Smooth muscle cell (in vitro differentiated cells): ENCODE measurements around the gene RDH11. TPM values are rescaled to one million over a fixed set of nuclear protein-coding genes. Genes with fewer than 3 reads are reported as not detected.
A peak's percentile ranks its signal among the peaks of the same experiment; 100 is the strongest.
"Not testable (repeated sequence)": the region's sequence is repeated elsewhere in the genome, so short reads cannot be mapped to it uniquely, and the experiment has no call there.

ENCODE experiments used
- DNase-seq: peaks from one replicate; lab custom pipeline; 2025; ENCODE audit not compliant: unreplicated experiment; lab: John Stamatoyannopoulos, UW
- H2AFZ ChIP-seq: fragments of 200-600 bp; sonication (generic); 2 replicates; pipeline ENCODE4 v1.6.0; 2016; ENCODE audit warnings: antibody characterized with exemption, low read depth, mild to moderate bottlenecking
- H3F3A ChIP-seq: fragments of 200-600 bp; sonication (generic); 2 replicates; pipeline ENCODE4 v1.6.0; 2017; ENCODE audit warnings: antibody characterized with exemption, low read depth
- H3K27ac ChIP-seq: fragments of 200-600 bp; sonication (generic); 2 replicates; pipeline ENCODE4 v1.5.1; 2016; ENCODE audit warnings: low read depth, mild to moderate bottlenecking
- H3K27me3 ChIP-seq: fragments of 200-600 bp; sonication (generic); 2 replicates; pipeline ENCODE4 v1.6.1; 2016; ENCODE audit warnings: low read depth, mild to moderate bottlenecking
- H3K36me3 ChIP-seq: fragments of 200-600 bp; sonication (generic); 2 replicates; pipeline ENCODE4 v1.5.1; 2016; ENCODE audit warnings: low read depth
- H3K4me1 ChIP-seq: fragments of 200-600 bp; sonication (generic); 2 replicates; pipeline ENCODE4 v1.5.1; 2016; ENCODE audit warnings: low read depth
- H3K4me2 ChIP-seq: fragments of 200-600 bp; sonication (generic); 2 replicates; pipeline ENCODE4 v1.6.0; 2016; ENCODE audit warnings: mild to moderate bottlenecking
- H3K4me3 ChIP-seq: fragments of 200-600 bp; sonication (generic); 2 replicates; pipeline ENCODE4 v1.5.1; 2016; ENCODE audit warnings: mild to moderate bottlenecking
- H3K79me2 ChIP-seq: fragments of 200-600 bp; sonication (generic); 2 replicates; pipeline ENCODE4 v1.6.0; 2016; ENCODE audit warnings: low read depth, mild to moderate bottlenecking
- H3K9ac ChIP-seq: fragments of 200-600 bp; sonication (generic); 2 replicates; pipeline ENCODE4 v1.6.0; 2016; ENCODE audit warnings: low read depth
- H3K9me3 ChIP-seq: fragments of 200-600 bp; sonication (generic); replicated peaks from 2 replicates; pipeline ENCODE4 v1.5.1; 2016; ENCODE audit warnings: low read depth
- H4K20me1 ChIP-seq: fragments of 200-600 bp; sonication (generic); 2 replicates; pipeline ENCODE4 v1.6.0; 2016; ENCODE audit warnings: low read depth
- WGBS: methylation state at CpG from one replicate; pipeline ENCODE4 v1.1.7; 2016; ENCODE audit warnings: low lambda C conversion rate; 5-methylcytosine and 5-hydroxymethylcytosine counted together
- polyA plus RNA-seq: library from polyadenylated mRNA; unstranded; fragments of >200 nt; fragmentation: Nextera tagmentation; extraction: Ambion mirVana; gene quantifications from 2 replicates; pipeline ENCODE4 v1.2.1, GENCODE V29; 2016
- total RNA-seq: library from RNA; depleted of rRNA; stranded (reverse); fragments of >200 nt; gene quantifications from 2 replicates; pipeline ENCODE4 v1.2.3, GENCODE V29; 2014
- TF ChIP-seq, protein P1 (sequence below): fragments of 200-600 bp; sonication (generic); IDR thresholded peaks from 2 replicates; pipeline ENCODE4 v1.5.1; 2017; ENCODE audit warnings: borderline replicate concordance, mild to moderate bottlenecking, antibody characterized with exemption; ENCODE audit not compliant: insufficient read depth, poor library complexity, severe bottlenecking

Gene RDH11
- total and polyA plus RNA-seq, 2 experiments from 2014 or later, result 104 to 116 TPM

GRCh38 chr14:67705211-67705610 lies 9.6 kb upstream of the RDH11 start:
- Histone ChIP-seq H3K27me3 (no peaks in the 10 kb centered on the region), H3K27ac (no peak overlapping the region), H3K79me2 (no peaks in the 10 kb centered on the region), H3K9ac (no peak overlapping the region), H2AFZ (no peak overlapping the region), H3K9me3 (no peaks in the 10 kb centered on the region), H3F3A (no peaks in the 10 kb centered on the region), H4K20me1 (no peaks in the 10 kb centered on the region), H3K4me1 (no peaks in the 10 kb centered on the region), H3K36me3 (peaks cover 7% of the 10 kb centered on the region), H3K4me2 (no peak overlapping the region), H3K4me3 (no peak overlapping the region)
- TF ChIP-seq, protein P1, sequence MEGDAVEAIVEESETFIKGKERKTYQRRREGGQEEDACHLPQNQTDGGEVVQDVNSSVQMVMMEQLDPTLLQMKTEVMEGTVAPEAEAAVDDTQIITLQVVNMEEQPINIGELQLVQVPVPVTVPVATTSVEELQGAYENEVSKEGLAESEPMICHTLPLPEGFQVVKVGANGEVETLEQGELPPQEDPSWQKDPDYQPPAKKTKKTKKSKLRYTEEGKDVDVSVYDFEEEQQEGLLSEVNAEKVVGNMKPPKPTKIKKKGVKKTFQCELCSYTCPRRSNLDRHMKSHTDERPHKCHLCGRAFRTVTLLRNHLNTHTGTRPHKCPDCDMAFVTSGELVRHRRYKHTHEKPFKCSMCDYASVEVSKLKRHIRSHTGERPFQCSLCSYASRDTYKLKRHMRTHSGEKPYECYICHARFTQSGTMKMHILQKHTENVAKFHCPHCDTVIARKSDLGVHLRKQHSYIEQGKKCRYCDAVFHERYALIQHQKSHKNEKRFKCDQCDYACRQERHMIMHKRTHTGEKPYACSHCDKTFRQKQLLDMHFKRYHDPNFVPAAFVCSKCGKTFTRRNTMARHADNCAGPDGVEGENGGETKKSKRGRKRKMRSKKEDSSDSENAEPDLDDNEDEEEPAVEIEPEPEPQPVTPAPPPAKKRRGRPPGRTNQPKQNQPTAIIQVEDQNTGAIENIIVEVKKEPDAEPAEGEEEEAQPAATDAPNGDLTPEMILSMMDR, result no peak
- 73% methylated on average over 3 of the region's 3 CpGs for WGBS
- no peak for DNase-seq

DNA sequence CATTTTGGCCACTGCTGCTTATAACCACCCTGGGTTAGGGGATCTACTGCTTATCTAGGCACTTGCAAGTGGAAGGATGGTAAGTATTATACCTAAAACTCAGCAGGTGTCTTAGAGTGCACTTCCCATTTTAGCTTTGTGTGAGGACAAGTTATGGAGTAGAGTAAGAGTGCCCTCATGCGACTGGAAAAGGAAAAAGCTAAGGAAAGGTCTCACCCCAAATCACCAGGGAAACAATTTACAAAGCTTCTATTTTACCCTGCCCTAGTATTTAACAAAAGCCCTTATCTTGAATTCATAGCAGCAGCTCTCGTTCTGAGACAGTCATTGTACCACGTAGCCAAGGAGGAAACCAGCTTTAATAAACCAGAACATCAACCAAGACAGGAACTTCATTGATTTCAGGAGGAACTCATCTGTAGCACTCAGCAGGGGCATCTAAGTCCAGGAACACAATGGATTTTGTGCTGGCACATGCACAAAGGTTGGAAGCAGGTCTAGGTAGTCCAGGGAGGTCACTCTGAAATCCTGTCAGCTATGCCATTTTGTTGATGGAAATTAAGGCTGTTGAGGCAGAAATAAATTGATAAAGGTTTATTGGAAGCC lies 9.0 kb upstream of the RDH11 start:
- H3K36me3 ChIP-seq, result peaks cover 4% of the 10 kb centered on the region
- no peaks in the 10 kb centered on the region for H3K9me3 ChIP-seq
- no peaks in the 10 kb centered on the region for H3K4me1 ChIP-seq
- no peaks in the 10 kb centered on the region for H3K27me3 ChIP-seq
- no peaks in the 10 kb centered on the region for H3K79me2 ChIP-seq
- DNase-seq, result no peak
- H3K4me2 ChIP-seq, result no peak overlapping the region
- WGBS, result 0% methylated on average over 3 of the region's 3 CpGs
- TF ChIP-seq, protein P1, result peak; percentile 66
- no peaks in the 10 kb centered on the region for H4K20me1 ChIP-seq
- no peak overlapping the region for H3K4me3 ChIP-seq
- no peak overlapping the region for H2AFZ ChIP-seq
- no peak overlapping the region for H3K9ac ChIP-seq
- no peak overlapping the region for H3K27ac ChIP-seq
- no peaks in the 10 kb centered on the region for H3F3A ChIP-seq

DNA sequence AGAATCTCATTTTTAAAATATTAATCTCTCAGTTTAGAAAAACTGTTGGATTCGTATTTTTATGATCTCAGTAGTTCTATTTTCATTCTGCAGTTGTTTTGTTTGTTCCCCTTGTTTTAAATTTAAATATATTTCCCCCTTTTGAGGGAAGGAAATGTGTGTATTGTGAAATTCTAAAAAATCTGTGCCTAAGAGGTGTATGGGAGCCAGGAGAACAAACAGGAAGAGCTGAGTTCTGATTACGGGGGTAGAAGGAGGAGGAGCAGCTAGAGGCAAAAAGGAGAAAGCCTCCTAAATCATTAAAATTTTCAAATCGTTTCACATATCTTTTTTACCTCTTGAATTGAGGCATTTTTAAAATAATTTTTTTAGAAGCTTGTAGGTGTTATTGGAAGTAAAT lies 8.4 kb upstream of the RDH11 start:
- H3K27ac ChIP-seq, result no peak overlapping the region
- no peaks in the 10 kb centered on the region for H3F3A ChIP-seq
- H3K9ac ChIP-seq, result no peak overlapping the region
- 57% methylated on average over 3 of the region's 3 CpGs for WGBS
- no peaks in the 10 kb centered on the region for H3K79me2 ChIP-seq
- DNase-seq, result no peak
- H3K4me1 ChIP-seq, result no peaks in the 10 kb centered on the region
- no peaks in the 10 kb centered on the region for H3K9me3 ChIP-seq
- H3K36me3 ChIP-seq, result no peaks in the 10 kb centered on the region
- H3K4me2 ChIP-seq, result no peak overlapping the region
- H2AFZ ChIP-seq, result no peak overlapping the region
- TF ChIP-seq, protein P1, result no peak
- no peaks in the 10 kb centered on the region for H3K27me3 ChIP-seq
- H4K20me1 ChIP-seq, result no peaks in the 10 kb centered on the region
- H3K4me3 ChIP-seq, result no peak overlapping the region

DNA sequence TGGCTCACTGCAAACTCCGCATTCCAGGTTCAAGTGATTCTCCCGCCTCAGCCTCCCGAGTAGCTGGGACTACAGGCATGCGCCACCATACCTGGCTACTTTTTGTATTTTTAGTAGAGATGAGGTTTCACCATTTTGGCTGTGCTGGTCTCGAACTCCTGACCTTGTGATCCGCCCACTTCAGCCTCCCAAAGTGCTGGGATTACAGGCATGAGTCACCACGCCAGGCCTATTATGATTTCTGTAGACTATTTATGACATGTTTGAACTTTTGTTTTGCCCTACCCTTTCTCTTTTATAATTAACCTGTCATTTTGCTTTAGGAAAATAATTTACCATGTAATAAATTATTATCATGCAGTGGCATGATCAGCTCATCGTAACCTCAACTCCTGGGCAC lies 5.9 kb upstream of the RDH11 start, which contains the start of gene RDH12:
Gene RDH12, plus strand, starts transcription at position 395 of the 400 bp plus-strand sequence. CDS start 20,757 bp downstream, outside the sequence.
- H4K20me1 ChIP-seq, DNase-seq, H3K9me3 ChIP-seq, H2AFZ ChIP-seq, H3K4me1 ChIP-seq, H3K79me2 ChIP-seq, H3K36me3 ChIP-seq, H3F3A ChIP-seq, H3K9ac ChIP-seq, H3K4me3 ChIP-seq, H3K27me3 ChIP-seq: not testable (repeated sequence)
- peak within 1 kb of the TSS; percentile 67 for H3K4me2 ChIP-seq
- 81% methylated on average over 8 of the region's 8 CpGs for WGBS
- H3K27ac ChIP-seq, result peak within 1 kb of the TSS; percentile 67
